Effector memory CD4-positive, alpha-beta T cell (primary cell): ENCODE results near the gene ABCB6.

Experiments used
- DNase-seq, 3 donors: peaks; one replicate each; pipeline ENCODE4 v3.0.0-alpha.2; 2020
- H3K27ac ChIP-seq: 2 replicates; pipeline ENCODE4 v1.7.0; 2013; ENCODE audit warnings: mild to moderate bottlenecking, low read length, moderate library complexity; ENCODE audit not compliant: insufficient read depth, poor library complexity, severe bottlenecking
- H3K27me3 ChIP-seq: replicated peaks from 2 replicates; pipeline ENCODE4 v1.7.0; 2013; ENCODE audit warnings: mild to moderate bottlenecking, low read length; ENCODE audit not compliant: insufficient read depth, control insufficient read depth, poor library complexity, severe bottlenecking
- H3K36me3 ChIP-seq: 2 replicates; pipeline ENCODE4 v1.7.0; 2013; ENCODE audit warnings: mild to moderate bottlenecking, low read length, moderate library complexity; ENCODE audit not compliant: control insufficient read depth, insufficient read depth
- H3K4me1 ChIP-seq: 2 replicates; pipeline ENCODE4 v1.7.0; 2013; ENCODE audit warnings: low read length, mild to moderate bottlenecking; ENCODE audit not compliant: control insufficient read depth, insufficient read depth, poor library complexity, severe bottlenecking
- H3K4me3 ChIP-seq: 2 replicates; pipeline ENCODE4 v1.7.0; 2013; ENCODE audit warnings: low read length, low read depth, mild to moderate bottlenecking; ENCODE audit not compliant: insufficient read depth, poor library complexity, severe bottlenecking
- H3K9me3 ChIP-seq: 2 replicates; pipeline ENCODE4 v1.7.0; 2013; ENCODE audit warnings: mild to moderate bottlenecking, low read length, moderate library complexity; ENCODE audit not compliant: control insufficient read depth

ABCB6 gene

GRCh38 chr2:219252900-219253752 is 34.4 kb upstream of the ABCB6 start, which contains the start of gene TUBA4B:
Gene TUBA4B, plus strand, starts transcription at chr2:219253243. Its CDS starts 165 bp downstream, at chr2:219253408.
- Histone ChIP-seq H3K27ac (peak within 1 kb of the TSS; percentile 94), H3K9me3 (no peaks in the 10 kb centered on the region), H3K4me3 (peak within 1 kb of the TSS; percentile 87), H3K27me3 (no peaks in the 10 kb centered on the region), H3K4me1 (peaks cover 43% of the 10 kb centered on the region), H3K36me3 (peaks cover 12% of the 10 kb centered on the region)
- peak in 1 of 3 donors; percentile 30 for DNase-seq

GRCh38 chr2:219252570-219252899 is 33.8 kb upstream of the ABCB6 start:
- peak overlapping the region; percentile 87 for H3K4me3 ChIP-seq
- H3K36me3 ChIP-seq: peaks cover 12% of the 10 kb centered on the region
- no peaks in the 10 kb centered on the region for H3K9me3 ChIP-seq
- peaks cover 48% of the 10 kb centered on the region for H3K4me1 ChIP-seq
- peak overlapping the region; percentile 94 for H3K27ac ChIP-seq
- DNase-seq: no peak
- no peaks in the 10 kb centered on the region for H3K27me3 ChIP-seq

GRCh38 chr2:219252084-219252483 is 33.3 kb upstream of the ABCB6 start:
- Histone ChIP-seq H3K36me3 (peaks cover 12% of the 10 kb centered on the region), H3K9me3 (no peaks in the 10 kb centered on the region), H3K4me1 (peaks cover 53% of the 10 kb centered on the region), H3K27ac (peak overlapping the region; percentile 94), H3K4me3 (peak overlapping the region; percentile 87), H3K27me3 (no peaks in the 10 kb centered on the region)
- peak in 1 of 3 donors; percentile 26 for DNase-seq

- H3K4me3 ChIP-seq: peak overlapping the region; percentile 87
- H3K27ac ChIP-seq: peak overlapping the region; percentile 94
- H3K36me3 ChIP-seq: peaks cover 12% of the 10 kb centered on the region
- H3K4me1 ChIP-seq: peaks cover 57% of the 10 kb centered on the region
- no peaks in the 10 kb centered on the region for H3K9me3 ChIP-seq
- no peaks in the 10 kb centered on the region for H3K27me3 ChIP-seq
- DNase-seq: no peak
Measured at GRCh38 chr2:219251656-219252055, 32.9 kb upstream of the ABCB6 start.

DNA sequence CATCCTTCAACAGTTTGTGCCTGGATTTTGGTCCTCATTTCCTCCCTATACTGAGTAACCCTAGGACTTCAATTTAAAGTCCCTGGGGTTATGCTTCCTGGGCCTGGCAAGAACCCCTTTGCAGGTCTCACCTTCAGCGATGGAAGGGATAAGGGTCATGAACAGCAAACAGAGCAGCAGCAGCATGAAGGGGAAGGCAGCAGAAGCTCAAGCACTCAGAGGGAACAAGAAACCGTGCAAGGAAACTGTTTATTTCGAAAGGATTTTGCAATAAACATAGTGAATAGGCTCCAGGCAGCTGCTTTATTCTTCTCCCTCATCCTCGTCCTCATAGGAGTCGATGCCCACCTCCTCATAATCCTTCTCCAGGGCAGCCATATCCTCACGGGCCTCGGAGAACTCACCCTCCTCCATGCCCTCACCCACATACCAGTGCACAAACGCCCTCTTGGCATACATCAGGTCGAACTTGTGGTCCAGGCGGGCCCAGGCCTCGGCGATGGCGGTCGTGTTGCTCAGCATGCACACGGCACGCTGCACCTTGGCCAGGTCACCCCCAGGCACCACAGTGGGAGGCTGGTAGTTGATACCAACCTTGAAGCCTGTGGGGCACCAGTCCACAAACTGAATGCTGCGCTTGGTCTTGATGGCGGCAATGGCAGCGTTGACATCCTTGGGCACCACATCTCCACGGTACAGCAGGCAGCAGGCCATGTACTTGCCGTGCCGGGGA is 31.5 kb upstream of the ABCB6 start:
- H3K27me3 ChIP-seq: no peaks in the 10 kb centered on the region
- H3K36me3 ChIP-seq: peaks cover 12% of the 10 kb centered on the region
- no peaks in the 10 kb centered on the region for H3K9me3 ChIP-seq
- DNase-seq: no peak
- peaks cover 67% of the 10 kb centered on the region for H3K4me1 ChIP-seq
- H3K4me3 ChIP-seq: peak overlapping the region; percentile 43
- peak overlapping the region; percentile 69 for H3K27ac ChIP-seq

GRCh38 chr2:219249203-219249980 is 30.6 kb upstream of the ABCB6 start:
- no peaks in the 10 kb centered on the region for H3K9me3 ChIP-seq
- peaks cover 75% of the 10 kb centered on the region for H3K4me1 ChIP-seq
- peak overlapping the region; percentile 43 for H3K4me3 ChIP-seq
- DNase-seq: peak in 1 of 3 donors; percentile 47
- peaks cover 12% of the 10 kb centered on the region for H3K36me3 ChIP-seq
- no peaks in the 10 kb centered on the region for H3K27me3 ChIP-seq
- H3K27ac ChIP-seq: peak overlapping the region; percentile 69

- Histone ChIP-seq H3K4me3 (peak overlapping the region; percentile 43), H3K4me1 (peaks cover 75% of the 10 kb centered on the region), H3K36me3 (peaks cover 12% of the 10 kb centered on the region), H3K9me3 (no peaks in the 10 kb centered on the region), H3K27me3 (no peaks in the 10 kb centered on the region), H3K27ac (peak overlapping the region; percentile 69)
- DNase-seq: no peak
Measured at GRCh38 chr2:219248845-219249202, 30.1 kb upstream of the ABCB6 start.

GRCh38 chr2:219247678-219248642 is 29.2 kb upstream of the ABCB6 start:
- DNase-seq: peak; percentile 51 to 63 (median 59)
- Histone ChIP-seq H3K9me3 (no peaks in the 10 kb centered on the region), H3K4me1 (peaks cover 75% of the 10 kb centered on the region), H3K4me3 (peak overlapping the region; percentile 37), H3K36me3 (peaks cover 12% of the 10 kb centered on the region), H3K27me3 (no peaks in the 10 kb centered on the region), H3K27ac (peak overlapping the region; percentile 69)

DNA sequence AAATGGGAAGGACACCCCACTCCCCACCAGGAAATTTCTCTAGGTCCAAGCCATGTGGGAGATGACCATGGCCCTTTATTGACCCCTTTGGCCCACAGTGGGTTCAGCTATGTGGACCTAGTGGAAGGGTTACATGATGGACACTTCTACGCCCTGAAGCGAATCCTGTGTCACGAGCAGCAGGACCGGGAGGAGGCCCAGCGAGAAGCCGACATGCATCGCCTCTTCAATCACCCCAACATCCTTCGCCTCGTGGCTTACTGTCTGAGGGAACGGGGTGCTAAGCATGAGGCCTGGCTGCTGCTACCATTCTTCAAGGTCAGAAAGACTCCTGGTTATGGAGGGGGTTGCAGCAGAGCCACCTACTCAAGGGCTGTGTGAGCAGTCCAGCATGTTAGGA is 27.8 kb upstream of the ABCB6 start:
- Histone ChIP-seq H3K27me3 (no peaks in the 10 kb centered on the region), H3K27ac (peak overlapping the region; percentile 95), H3K9me3 (no peaks in the 10 kb centered on the region), H3K4me3 (no peak overlapping the region), H3K36me3 (peaks cover 12% of the 10 kb centered on the region), H3K4me1 (peaks cover 64% of the 10 kb centered on the region)
- no peak for DNase-seq
